HepG2 (cell line): ENCODE measurements around the gene QRSL1. TPM values are rescaled to one million over a fixed set of nuclear protein-coding genes. Genes with fewer than 3 reads are reported as not detected.

Experiments
- FLYWCH1 ChIP-seq: sonication (generic); formaldehyde crosslinking; IDR thresholded peaks from 2 replicates; pipeline ENCODE4 v1.8.1; 2023; ENCODE audit warnings: mild to moderate bottlenecking, missing genetic modification reagents
- KLF12 ChIP-seq: sonication (generic); formaldehyde crosslinking; IDR thresholded peaks from 2 replicates; pipeline ENCODE4 v1.4.0; 2020; ENCODE audit warnings: missing genetic modification reagents, borderline replicate concordance
- MTA1 ChIP-seq: sonication (generic); formaldehyde crosslinking; IDR thresholded peaks from 2 replicates; pipeline ENCODE4 v1.4.0; 2020; ENCODE audit warnings: missing genetic modification reagents, mild to moderate bottlenecking, borderline replicate concordance
- MXD4 ChIP-seq: IDR thresholded peaks from 2 replicates; pipeline ENCODE4 v1.6.1; 2016; ENCODE audit warnings: mild to moderate bottlenecking, missing biosample characterization, missing genetic modification reagents
- ZNF615 ChIP-seq: sonication (generic); formaldehyde crosslinking; IDR thresholded peaks from 2 replicates; pipeline ENCODE4 v1.5.0; 2020; ENCODE audit warnings: mild to moderate bottlenecking, missing genetic modification reagents, borderline replicate concordance
- ZNF850 ChIP-seq: sonication (generic); formaldehyde crosslinking; conservative IDR thresholded peaks from 2 replicates; pipeline ENCODE4 v1.9.0; 2021; ENCODE audit warnings: mild to moderate bottlenecking, missing genetic modification reagents
- polyA plus RNA-seq, 8 experiments: library from polyadenylated mRNA; depleted of rRNA in 3 of 8; stranded (reverse) in 7 of 8; unstranded in 1 of 8; fragments of >200 nt; fragmentation: Illumina TruSeq in 4 of 8; extraction: Trizol in 4 of 8; gene quantifications; 2 replicates each; pipeline versions ENCODE4 v1.2.1 to v1.2.3, GENCODE V29; 2011 to 2016; ENCODE audit warnings: low read depth in 4 of 8, missing spikeins in 1 of 8, mixed read lengths in 1 of 8; ENCODE audit not compliant: insufficient read depth in 1 of 8
- total RNA-seq, 5 experiments: library from RNA; depleted of rRNA; stranded (reverse); fragments of >200 nt; fragmentation: Illumina TruSeq; extraction: Trizol; gene quantifications; 2 replicates each; pipeline ENCODE4 v1.2.3, GENCODE V29; 2016; ENCODE audit warnings: low read depth in 1 of 5
- TF ChIP-seq, protein P1 (sequence below), 2 experiments: sonication (generic) in 1 of 2; formaldehyde crosslinking in 1 of 2; IDR thresholded peaks; 2 replicates each; pipeline versions ENCODE4 v1.4.0 to v1.6.1; 2016 to 2020; ENCODE audit warnings: borderline replicate concordance in 1 of 2, low read depth in 1 of 2, mild to moderate bottlenecking in 1 of 2, missing genetic modification reagents in 1 of 2
- TF ChIP-seq, protein P2 (sequence below): IDR thresholded peaks from 2 replicates; pipeline ENCODE4 v1.6.1; 2016; ENCODE audit warnings: low read depth, control low read depth
- TF ChIP-seq, protein P3 (sequence below): sonication (generic); formaldehyde crosslinking; IDR thresholded peaks from 2 replicates; pipeline ENCODE4 v1.5.1; 2020; ENCODE audit warnings: missing genetic modification reagents, mild to moderate bottlenecking, borderline replicate concordance
- TF ChIP-seq, protein P4 (sequence below): sonication (generic); formaldehyde crosslinking; IDR thresholded peaks from 2 replicates; pipeline ENCODE4 v1.8.0; 2022; ENCODE audit warnings: low read depth, missing genetic modification reagents

Gene QRSL1
- total and polyA plus RNA-seq, 2 of the 13 experiments (the other 11 are each of a cell fraction or from before 2014, with no cell fraction given): 8.2 to 22.3 TPM

DNA sequence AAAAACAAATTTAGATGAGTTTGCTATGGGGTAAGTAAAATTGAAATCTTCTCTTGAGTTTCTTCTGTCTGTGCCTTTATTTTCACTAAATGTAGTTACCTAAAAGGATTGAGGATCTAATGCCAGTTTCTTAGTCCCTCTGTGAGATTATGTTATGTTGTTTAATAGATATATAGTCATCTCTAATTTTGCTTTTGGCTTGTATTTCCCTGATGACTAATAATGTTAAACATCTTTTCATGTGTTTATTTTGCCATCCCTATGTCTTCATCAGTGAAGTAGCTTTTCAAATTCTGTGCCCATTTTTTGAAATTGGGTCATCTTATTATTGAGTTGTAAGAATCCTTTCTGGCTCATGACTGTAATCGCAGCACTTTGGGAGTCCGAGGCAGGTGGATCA lies 13.7 kb downstream of the QRSL1 start (continued):
- TF ChIP-seq, protein P1, sequence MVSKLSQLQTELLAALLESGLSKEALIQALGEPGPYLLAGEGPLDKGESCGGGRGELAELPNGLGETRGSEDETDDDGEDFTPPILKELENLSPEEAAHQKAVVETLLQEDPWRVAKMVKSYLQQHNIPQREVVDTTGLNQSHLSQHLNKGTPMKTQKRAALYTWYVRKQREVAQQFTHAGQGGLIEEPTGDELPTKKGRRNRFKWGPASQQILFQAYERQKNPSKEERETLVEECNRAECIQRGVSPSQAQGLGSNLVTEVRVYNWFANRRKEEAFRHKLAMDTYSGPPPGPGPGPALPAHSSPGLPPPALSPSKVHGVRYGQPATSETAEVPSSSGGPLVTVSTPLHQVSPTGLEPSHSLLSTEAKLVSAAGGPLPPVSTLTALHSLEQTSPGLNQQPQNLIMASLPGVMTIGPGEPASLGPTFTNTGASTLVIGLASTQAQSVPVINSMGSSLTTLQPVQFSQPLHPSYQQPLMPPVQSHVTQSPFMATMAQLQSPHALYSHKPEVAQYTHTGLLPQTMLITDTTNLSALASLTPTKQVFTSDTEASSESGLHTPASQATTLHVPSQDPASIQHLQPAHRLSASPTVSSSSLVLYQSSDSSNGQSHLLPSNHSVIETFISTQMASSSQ (IDR thresholded peaks at IDR 0.05; ENCODE audit: low read depth): no peak
- TF ChIP-seq, protein P1 (CRISPR knock-in tag; IDR thresholded peaks at IDR 0.05; ENCODE audit: borderline replicate concordance): no peak
- TF ChIP-seq MXD4 (CRISPR knock-in tag) (no peak), ZNF850 (CRISPR knock-in tag) (no peak), ZNF615 (no peak), MTA1 (CRISPR knock-in tag) (no peak), KLF12 (CRISPR knock-in tag) (no peak), FLYWCH1 (CRISPR knock-in tag) (no peak)
- TF ChIP-seq, protein P2, sequence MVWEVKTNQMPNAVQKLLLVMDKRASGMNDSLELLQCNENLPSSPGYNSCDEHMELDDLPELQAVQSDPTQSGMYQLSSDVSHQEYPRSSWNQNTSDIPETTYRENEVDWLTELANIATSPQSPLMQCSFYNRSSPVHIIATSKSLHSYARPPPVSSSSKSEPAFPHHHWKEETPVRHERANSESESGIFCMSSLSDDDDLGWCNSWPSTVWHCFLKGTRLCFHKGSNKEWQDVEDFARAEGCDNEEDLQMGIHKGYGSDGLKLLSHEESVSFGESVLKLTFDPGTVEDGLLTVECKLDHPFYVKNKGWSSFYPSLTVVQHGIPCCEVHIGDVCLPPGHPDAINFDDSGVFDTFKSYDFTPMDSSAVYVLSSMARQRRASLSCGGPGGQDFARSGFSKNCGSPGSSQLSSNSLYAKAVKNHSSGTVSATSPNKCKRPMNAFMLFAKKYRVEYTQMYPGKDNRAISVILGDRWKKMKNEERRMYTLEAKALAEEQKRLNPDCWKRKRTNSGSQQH (CRISPR knock-in tag): no peak
- TF ChIP-seq, protein P3, sequence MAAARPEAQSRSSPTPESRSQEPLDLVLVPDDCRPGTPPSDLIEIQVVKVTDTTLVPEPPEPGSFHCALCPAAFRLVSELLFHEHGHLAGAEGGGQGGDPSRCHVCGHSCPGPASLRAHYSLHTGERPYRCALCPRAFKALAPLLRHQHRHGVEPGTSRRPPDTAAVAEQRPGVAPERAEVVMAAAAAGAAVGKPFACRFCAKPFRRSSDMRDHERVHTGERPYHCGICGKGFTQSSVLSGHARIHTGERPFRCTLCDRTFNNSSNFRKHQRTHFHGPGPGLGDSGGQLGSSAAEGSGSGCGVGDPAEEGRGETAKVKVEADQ (CRISPR knock-in tag): no peak
- TF ChIP-seq, protein P4, sequence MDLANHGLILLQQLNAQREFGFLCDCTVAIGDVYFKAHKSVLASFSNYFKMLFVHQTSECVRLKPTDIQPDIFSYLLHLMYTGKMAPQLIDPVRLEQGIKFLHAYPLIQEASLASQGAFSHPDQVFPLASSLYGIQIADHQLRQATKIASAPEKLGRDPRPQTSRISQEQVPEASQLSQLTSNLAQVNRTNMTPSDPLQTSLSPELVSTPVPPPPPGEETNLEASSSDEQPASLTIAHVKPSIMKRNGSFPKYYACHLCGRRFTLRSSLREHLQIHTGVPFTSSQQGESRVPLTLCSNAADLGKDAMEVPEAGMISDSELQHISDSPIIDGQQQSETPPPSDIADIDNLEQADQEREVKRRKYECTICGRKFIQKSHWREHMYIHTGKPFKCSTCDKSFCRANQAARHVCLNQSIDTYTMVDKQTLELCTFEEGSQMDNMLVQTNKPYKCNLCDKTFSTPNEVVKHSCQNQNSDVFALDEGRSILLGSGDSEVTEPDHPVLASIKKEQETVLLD: no peak
